ENCODE data around the gene CEP112.

The CEP112 gene

GRCh38 chr17:66149562-66149961 lies 42.4 kb downstream of the CEP112 start:
- H3K4me3 ChIP-seq (ENCODE audit: low read depth, low read length), result no peak overlapping the region
- H3K27me3 ChIP-seq (ENCODE audit: control insufficient read depth, insufficient read depth, low read length), result no peaks in the 10 kb centered on the region
- no peak overlapping the region for H3K9ac ChIP-seq (ENCODE audit: low read length)
- no peak overlapping the region for H3K27ac ChIP-seq (ENCODE audit: low read depth, low read length)
- no peaks in the 10 kb centered on the region for H3K4me1 ChIP-seq (ENCODE audit: control insufficient read depth, insufficient read depth, low read length)
- no peaks in the 10 kb centered on the region for H3K36me3 ChIP-seq (ENCODE audit: control insufficient read depth, insufficient read depth, low read length)
- H3K9me3 ChIP-seq (ENCODE audit: control insufficient read depth, insufficient read depth, low read depth, low read length), result no peaks in the 10 kb centered on the region

- Histone ChIP-seq H3K36me3 (ENCODE audit: control insufficient read depth, insufficient read depth, low read length) (no peaks in the 10 kb centered on the region), H3K27ac (ENCODE audit: low read depth, low read length) (no peak overlapping the region), H3K27me3 (ENCODE audit: control insufficient read depth, insufficient read depth, low read length) (no peaks in the 10 kb centered on the region), H3K9ac (ENCODE audit: low read length) (no peak overlapping the region), H3K9me3 (ENCODE audit: control insufficient read depth, insufficient read depth, low read depth, low read length) (no peaks in the 10 kb centered on the region), H3K4me1 (ENCODE audit: control insufficient read depth, insufficient read depth, low read length) (no peaks in the 10 kb centered on the region), H3K4me3 (ENCODE audit: low read depth, low read length) (no peak overlapping the region)
Observed at GRCh38 chr17:66146394-66146793, 45.5 kb downstream of the CEP112 start.

GRCh38 chr17:66143657-66144282 lies 48.2 kb downstream of the CEP112 start:
- Histone ChIP-seq H3K27ac (ENCODE audit: low read depth, low read length) (no peak overlapping the region), H3K9ac (ENCODE audit: low read length) (no peak overlapping the region), H3K27me3 (ENCODE audit: control insufficient read depth, insufficient read depth, low read length) (no peaks in the 10 kb centered on the region), H3K9me3 (ENCODE audit: control insufficient read depth, insufficient read depth, low read depth, low read length) (no peaks in the 10 kb centered on the region), H3K4me1 (ENCODE audit: control insufficient read depth, insufficient read depth, low read length) (no peaks in the 10 kb centered on the region), H3K36me3 (ENCODE audit: control insufficient read depth, insufficient read depth, low read length) (no peaks in the 10 kb centered on the region), H3K4me3 (ENCODE audit: low read depth, low read length) (no peak overlapping the region)

- no peak overlapping the region for H3K9ac ChIP-seq (ENCODE audit: low read length)
- no peaks in the 10 kb centered on the region for H3K27me3 ChIP-seq (ENCODE audit: control insufficient read depth, insufficient read depth, low read length)
- H3K4me1 ChIP-seq (ENCODE audit: control insufficient read depth, insufficient read depth, low read length), result no peaks in the 10 kb centered on the region
- H3K9me3 ChIP-seq (ENCODE audit: control insufficient read depth, insufficient read depth, low read depth, low read length), result no peaks in the 10 kb centered on the region
- H3K36me3 ChIP-seq (ENCODE audit: control insufficient read depth, insufficient read depth, low read length), result no peaks in the 10 kb centered on the region
- H3K27ac ChIP-seq (ENCODE audit: low read depth, low read length), result no peak overlapping the region
- no peak overlapping the region for H3K4me3 ChIP-seq (ENCODE audit: low read depth, low read length)
Observed at GRCh38 chr17:66142428-66142827, 49.5 kb downstream of the CEP112 start.

GRCh38 chr17:66138120-66138519 lies 53.8 kb downstream of the CEP112 start:
- Histone ChIP-seq H3K36me3 (ENCODE audit: control insufficient read depth, insufficient read depth, low read length) (no peaks in the 10 kb centered on the region), H3K4me1 (ENCODE audit: control insufficient read depth, insufficient read depth, low read length) (no peaks in the 10 kb centered on the region), H3K27ac (ENCODE audit: low read depth, low read length) (no peak overlapping the region), H3K4me3 (ENCODE audit: low read depth, low read length) (no peak overlapping the region), H3K9ac (ENCODE audit: low read length) (no peak overlapping the region), H3K9me3 (ENCODE audit: control insufficient read depth, insufficient read depth, low read depth, low read length) (no peaks in the 10 kb centered on the region), H3K27me3 (ENCODE audit: control insufficient read depth, insufficient read depth, low read length) (no peaks in the 10 kb centered on the region)

DNA sequence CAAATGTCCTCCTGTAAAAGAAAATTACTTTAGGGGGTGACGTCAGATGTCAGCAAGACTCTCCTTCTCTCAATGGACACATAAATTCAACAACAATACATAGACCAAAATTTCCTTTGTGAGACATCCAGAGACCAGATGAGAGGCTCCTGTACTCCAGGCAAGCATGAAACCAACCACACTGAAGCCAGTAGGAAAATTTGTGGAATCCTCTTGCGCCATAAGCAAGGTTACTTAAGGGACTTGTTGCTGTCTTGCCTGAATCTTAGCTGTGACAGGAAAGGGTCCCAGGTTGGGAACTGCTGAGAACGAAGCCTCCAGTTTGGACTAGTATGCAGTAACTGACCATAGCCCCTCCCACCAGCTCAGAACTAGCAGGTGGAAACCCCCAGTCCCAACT lies 56.0 kb downstream of the CEP112 start:
- Histone ChIP-seq H3K36me3 (ENCODE audit: control insufficient read depth, insufficient read depth, low read length) (no peaks in the 10 kb centered on the region), H3K9me3 (ENCODE audit: control insufficient read depth, insufficient read depth, low read depth, low read length) (no peaks in the 10 kb centered on the region), H3K9ac (ENCODE audit: low read length) (no peak overlapping the region), H3K27ac (ENCODE audit: low read depth, low read length) (no peak overlapping the region), H3K4me3 (ENCODE audit: low read depth, low read length) (no peak overlapping the region), H3K27me3 (ENCODE audit: control insufficient read depth, insufficient read depth, low read length) (no peaks in the 10 kb centered on the region), H3K4me1 (ENCODE audit: control insufficient read depth, insufficient read depth, low read length) (no peaks in the 10 kb centered on the region)

- Histone ChIP-seq H3K9me3 (ENCODE audit: control insufficient read depth, insufficient read depth, low read depth, low read length) (no peaks in the 10 kb centered on the region), H3K9ac (ENCODE audit: low read length) (no peak overlapping the region), H3K4me1 (ENCODE audit: control insufficient read depth, insufficient read depth, low read length) (no peaks in the 10 kb centered on the region), H3K36me3 (ENCODE audit: control insufficient read depth, insufficient read depth, low read length) (no peaks in the 10 kb centered on the region), H3K27me3 (ENCODE audit: control insufficient read depth, insufficient read depth, low read length) (no peaks in the 10 kb centered on the region), H3K27ac (ENCODE audit: low read depth, low read length) (no peak overlapping the region), H3K4me3 (ENCODE audit: low read depth, low read length) (no peak overlapping the region)
Observed at GRCh38 chr17:66135219-66135618, 56.7 kb downstream of the CEP112 start.

DNA sequence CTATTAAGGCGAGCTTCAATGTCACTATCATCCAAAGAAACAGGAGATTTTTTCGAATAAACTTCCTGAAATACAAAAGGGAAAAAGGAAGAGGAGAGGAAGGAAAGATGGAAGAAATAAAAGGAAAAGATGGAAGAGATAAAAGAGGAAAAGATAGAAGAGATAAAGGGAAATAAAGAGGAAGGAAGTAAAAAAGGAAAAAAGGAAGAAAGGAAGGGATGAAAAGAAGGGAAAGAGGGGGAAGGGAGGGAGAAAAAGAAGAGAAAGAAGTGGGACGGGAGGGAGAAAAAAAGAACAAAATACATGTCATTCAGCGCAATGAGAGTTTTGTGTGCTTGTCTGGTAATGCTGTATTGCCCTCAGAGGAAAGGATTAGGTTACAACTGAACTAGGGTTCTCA lies 62.2 kb downstream of the CEP112 start:
- H3K4me3 ChIP-seq (ENCODE audit: low read depth, low read length), result no peak overlapping the region
- H3K4me1 ChIP-seq (ENCODE audit: control insufficient read depth, insufficient read depth, low read length), result 0 out of 2 replicates have a peak, but pooled peaks cover 6% of the 10 kb centered on the region
- no peak overlapping the region for H3K27ac ChIP-seq (ENCODE audit: low read depth, low read length)
- no peak overlapping the region for H3K9ac ChIP-seq (ENCODE audit: low read length)
- no peaks in the 10 kb centered on the region for H3K27me3 ChIP-seq (ENCODE audit: control insufficient read depth, insufficient read depth, low read length)
- no peaks in the 10 kb centered on the region for H3K36me3 ChIP-seq (ENCODE audit: control insufficient read depth, insufficient read depth, low read length)
- H3K9me3 ChIP-seq (ENCODE audit: control insufficient read depth, insufficient read depth, low read depth, low read length), result no peaks in the 10 kb centered on the region

- Histone ChIP-seq H3K9me3 (ENCODE audit: control insufficient read depth, insufficient read depth, low read depth, low read length) (no peaks in the 10 kb centered on the region), H3K36me3 (ENCODE audit: control insufficient read depth, insufficient read depth, low read length) (no peaks in the 10 kb centered on the region), H3K4me3 (ENCODE audit: low read depth, low read length) (no peak overlapping the region), H3K9ac (ENCODE audit: low read length) (no peak overlapping the region), H3K27ac (ENCODE audit: low read depth, low read length) (no peak overlapping the region), H3K27me3 (ENCODE audit: control insufficient read depth, insufficient read depth, low read length) (no peaks in the 10 kb centered on the region), H3K4me1 (ENCODE audit: control insufficient read depth, insufficient read depth, low read length) (peaks cover 6% of the 10 kb centered on the region; the same call in 1 of the 2 replicates)
Observed at GRCh38 chr17:66126231-66126630, 65.7 kb downstream of the CEP112 start.

DNA sequence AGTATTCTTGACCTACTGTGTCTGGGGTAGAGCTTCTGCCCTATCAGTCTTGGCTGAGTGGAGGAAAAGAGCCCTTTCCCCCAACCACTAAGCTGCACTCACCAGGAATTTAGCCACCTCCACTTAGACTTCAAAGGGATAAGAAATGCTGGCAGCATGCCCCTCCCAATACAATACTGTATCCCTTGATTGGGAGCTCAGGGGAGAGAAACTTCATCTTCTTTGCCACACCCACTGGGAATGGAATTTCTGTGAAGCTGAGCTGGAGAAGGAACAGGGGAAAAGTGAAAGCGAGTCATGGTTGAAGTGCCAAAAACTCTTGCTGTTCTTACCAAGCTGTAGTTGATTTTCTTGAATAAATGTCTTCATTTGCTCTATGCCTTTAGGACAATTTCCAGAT lies 68.8 kb downstream of the CEP112 start:
- no peaks in the 10 kb centered on the region for H3K27me3 ChIP-seq (ENCODE audit: control insufficient read depth, insufficient read depth, low read length)

DNA sequence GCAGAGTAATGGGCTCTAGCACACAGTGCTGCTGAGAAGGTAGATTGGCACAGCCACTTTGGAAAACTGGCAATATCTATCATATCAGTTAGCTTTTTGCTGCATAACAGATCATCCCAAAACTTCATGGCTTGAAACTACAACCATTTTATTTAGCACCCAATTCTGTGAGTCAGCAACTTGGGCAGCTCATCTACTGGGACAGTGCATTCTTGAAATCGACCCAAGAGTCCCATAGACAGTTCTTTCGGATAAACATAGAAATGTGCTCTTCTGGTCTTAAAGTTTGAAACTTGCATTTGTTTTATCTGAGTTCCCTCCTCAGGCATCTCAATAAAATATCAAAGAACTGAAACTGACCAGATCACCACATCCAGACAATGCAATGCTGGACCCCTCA lies 76.7 kb downstream of the CEP112 start:
- no peak overlapping the region for H3K4me3 ChIP-seq (ENCODE audit: low read depth, low read length)
- no peaks in the 10 kb centered on the region for H3K4me1 ChIP-seq (ENCODE audit: control insufficient read depth, insufficient read depth, low read length)
- H3K9ac ChIP-seq (ENCODE audit: low read length), result no peak overlapping the region
- no peak overlapping the region for H3K27ac ChIP-seq (ENCODE audit: low read depth, low read length)
- H3K27me3 ChIP-seq (ENCODE audit: control insufficient read depth, insufficient read depth, low read length), result no peaks in the 10 kb centered on the region
- peaks cover 12% of the 10 kb centered on the region; the same call in 1 of the 2 replicates for H3K9me3 ChIP-seq (ENCODE audit: control insufficient read depth, insufficient read depth, low read depth, low read length)
- H3K36me3 ChIP-seq (ENCODE audit: control insufficient read depth, insufficient read depth, low read length), result no peaks in the 10 kb centered on the region

More for the DNA sequence above, 68.8 kb downstream of the CEP112 start:
- H3K9ac ChIP-seq (ENCODE audit: low read length), result no peak overlapping the region
- H3K4me3 ChIP-seq (ENCODE audit: low read depth, low read length), result no peak overlapping the region
- no peaks in the 10 kb centered on the region for H3K36me3 ChIP-seq (ENCODE audit: control insufficient read depth, insufficient read depth, low read length)
- H3K27ac ChIP-seq (ENCODE audit: low read depth, low read length), result no peak overlapping the region
- no peaks in the 10 kb centered on the region for H3K9me3 ChIP-seq (ENCODE audit: control insufficient read depth, insufficient read depth, low read depth, low read length)
- H3K4me1 ChIP-seq (ENCODE audit: control insufficient read depth, insufficient read depth, low read length), result peaks cover 6% of the 10 kb centered on the region; the same call in 1 of the 2 replicates

All from HUES6 (cell line).